Aorta (tissue), 5 donors: ENCODE measurements around the gene CSF3R. TPM values are rescaled to one million over a fixed set of nuclear protein-coding genes. Genes with fewer than 3 reads are reported as not detected.

Experiments used
- ATAC-seq: fragments of 200-7000 bp; cut with Tn5 transposase; one replicate; pipeline ENCODE4 v1.9.1; 2022; ENCODE audit warnings: moderate library complexity; ENCODE audit not compliant: low FRiP score
- DNase-seq, 2 donors: peaks; one replicate each; pipeline ENCODE4 v3.0.0-alpha.2; 2020
- H3K27ac ChIP-seq, 2 donors: one replicate each; pipeline ENCODE4 v1.5.1; 2013; ENCODE audit warnings: low read length in 2 of 2, mild to moderate bottlenecking in 2 of 2, moderate library complexity in 2 of 2, control low read depth in 1 of 2, inconsistent platforms in 1 of 2, low read depth in 1 of 2
- H3K27me3 ChIP-seq, 2 donors: one replicate each; pipeline ENCODE4 v1.6.1; 2013; ENCODE audit warnings: control low read depth in 1 of 2, low read length in 1 of 2, mild to moderate bottlenecking in 1 of 2, moderate library complexity in 1 of 2; ENCODE audit not compliant: insufficient read depth in 2 of 2, control insufficient read depth in 1 of 2
- H3K36me3 ChIP-seq, 2 donors: one replicate each; pipeline ENCODE4 v1.6.1; 2013; ENCODE audit warnings: control low read depth in 1 of 2, low read length in 1 of 2, mild to moderate bottlenecking in 1 of 2; ENCODE audit not compliant: insufficient read depth in 2 of 2, control insufficient read depth in 1 of 2
- H3K4me1 ChIP-seq, 2 donors: one replicate each; pipeline ENCODE4 v1.6.1; 2013; ENCODE audit warnings: low read length in 2 of 2, control low read depth in 1 of 2, mild to moderate bottlenecking in 1 of 2, moderate library complexity in 1 of 2; ENCODE audit not compliant: insufficient read depth in 2 of 2, control insufficient read depth in 1 of 2
- H3K4me3 ChIP-seq, 2 donors: one replicate each; pipeline ENCODE4 v1.5.1; 2013; ENCODE audit warnings: low read length in 2 of 2, control low read depth in 1 of 2, mild to moderate bottlenecking in 1 of 2
- H3K9me3 ChIP-seq: one replicate; pipeline ENCODE4 v1.6.1; 2013; ENCODE audit warnings: mild to moderate bottlenecking, low read length; ENCODE audit not compliant: control insufficient read depth
- WGBS, 2 donors: extraction: QIAGEN DNeasy Blood & Tissue Kit; methylation state at CpG; one replicate each; pipeline ENCODE4 v1.1.7; 2013; 5-methylcytosine and 5-hydroxymethylcytosine counted together
- intact Hi-C, 2 donors: fragments of 100-400 bp; cut with DNase I; formaldehyde crosslinking; loops; one replicate each; pipeline versions ENCODE4 v1.14.2 to v1.15.0; 2022
- polyA plus RNA-seq, 2 donors: library from polyadenylated mRNA; stranded (reverse); fragments of 200-250 nt; gene quantifications; one replicate each; pipeline ENCODE4 v1.2.3, GENCODE V29; 2013
- total RNA-seq, 2 donors: library from RNA; stranded (reverse); fragmentation: NEBNext Ultra II Directional; extraction: Animal tissue kit (Norgen Biotek cat#: 25700); gene quantifications; one replicate each; pipeline ENCODE4 v1.2.1, GENCODE V29; 2021
- donor health status: healthy with polysubstance abuse.
- donor health status: Bipolar disorder and iron deficiency.
- donor health status: DM: no; HTN: no; CAD: no.
- donor health status: DM: no; HTN: no; CAD: no.
- donor health status: DM: yes; HTN: yes; CAD: no.

The CSF3R gene
- total and polyA plus RNA-seq, 4 donors, result 2.1 to 34.7 (median 16.2) TPM

GRCh38 chr1:36469163-36469562, 13.6 kb downstream of the CSF3R start:
- H3K4me3 ChIP-seq, result no peak overlapping the region
- no peaks in the 10 kb centered on the region for H3K36me3 ChIP-seq
- H3K4me1 ChIP-seq, result no peaks in the 10 kb centered on the region
- DNase-seq, result no peak
- H3K27me3 ChIP-seq, result no peaks in the 10 kb centered on the region
- intact Hi-C loops, result loop anchor here in 1 of 2 donors (10.0 kb wide), 1 partner anchor 1336 kb away; the partner anchor contains the start of genes C1orf122 and YRDC
- no peak overlapping the region for H3K27ac ChIP-seq
- no peak for ATAC-seq
- no peaks in the 10 kb centered on the region for H3K9me3 ChIP-seq
- WGBS, 2 donors, result 85 to 90% methylated on average over 2 of the region's 2 CpGs

- H3K9me3 ChIP-seq, result no peaks in the 10 kb centered on the region
- no peak for DNase-seq
- intact Hi-C loops, result loop anchor here in 1 of 2 donors (10.0 kb wide), 1 partner anchor 1337 kb away; the partner anchor contains the start of genes C1orf122 and YRDC
- H3K36me3 ChIP-seq, result no peaks in the 10 kb centered on the region
- no peak overlapping the region for H3K4me3 ChIP-seq
- no peaks in the 10 kb centered on the region for H3K4me1 ChIP-seq
- no peak for ATAC-seq
- H3K27ac ChIP-seq, result no peak overlapping the region
- H3K27me3 ChIP-seq, result no peaks in the 10 kb centered on the region
- WGBS, 2 donors, result 84 to 89% methylated on average over 10 of the region's 10 CpGs
Measured at GRCh38 chr1:36467700-36468455, 14.8 kb downstream of the CSF3R start.

GRCh38 chr1:36467027-36467410, 15.7 kb downstream of the CSF3R start:
- DNase-seq, result no peak
- 93 to 94% methylated on average over 4 of the region's 4 CpGs for WGBS, 2 donors
- Histone ChIP-seq H3K36me3 (no peaks in the 10 kb centered on the region), H3K27me3 (no peaks in the 10 kb centered on the region), H3K4me1 (no peaks in the 10 kb centered on the region), H3K27ac (no peak overlapping the region), H3K9me3 (no peaks in the 10 kb centered on the region), H3K4me3 (no peak overlapping the region)
- ATAC-seq, result no peak
- intact Hi-C loops, result loop anchor here in 1 of 2 donors (10.0 kb wide), 1 partner anchor 1338 kb away; the partner anchor contains the start of genes C1orf122 and YRDC

GRCh38 chr1:36466370-36467026, 16.2 kb downstream of the CSF3R start:
- Histone ChIP-seq H3K4me1 (no peaks in the 10 kb centered on the region), H3K9me3 (no peaks in the 10 kb centered on the region), H3K27ac (no peak overlapping the region), H3K4me3 (no peak overlapping the region), H3K27me3 (no peaks in the 10 kb centered on the region), H3K36me3 (no peaks in the 10 kb centered on the region)
- intact Hi-C loops, result loop anchor here in 1 of 2 donors (10.0 kb wide), 1 partner anchor 1338 kb away; the partner anchor contains the start of genes C1orf122 and YRDC
- WGBS, 2 donors, result 89% methylated on average over 11 to 12 of the region's 12 CpGs
- ATAC-seq (no peak), DNase-seq (no peak)

GRCh38 chr1:36465731-36466369, 16.9 kb downstream of the CSF3R start:
- intact Hi-C loops, result loop anchor here in 1 of 2 donors (10.0 kb wide), 1 partner anchor 1339 kb away; the partner anchor contains the start of genes C1orf122 and YRDC
- no peak overlapping the region for H3K4me3 ChIP-seq
- no peak overlapping the region for H3K27ac ChIP-seq
- WGBS, 2 donors, result 51 to 68% methylated on average over 4 of the region's 4 CpGs
- DNase-seq, result no peak
- ATAC-seq, result no peak
- H3K36me3 ChIP-seq, result peaks cover 0 to 3% of the 10 kb centered on the region in 2 donors
- H3K27me3 ChIP-seq, result no peaks in the 10 kb centered on the region
- no peaks in the 10 kb centered on the region for H3K9me3 ChIP-seq
- H3K4me1 ChIP-seq, result no peaks in the 10 kb centered on the region

- 29 to 32% methylated on average over 13 of the region's 13 CpGs for WGBS, 2 donors
Measured at GRCh38 chr1:36464605-36465393, 17.9 kb downstream of the CSF3R start.

GRCh38 chr1:36463803-36464604, 18.7 kb downstream of the CSF3R start, which contains the start of gene MRPS15:
Gene MRPS15 (minus strand): TSS chr1:36464384. CDS start chr1:36464275, 109 bp downstream.
- Histone ChIP-seq H3K36me3 (peaks cover 0 to 8% of the 10 kb centered on the region in 2 donors), H3K27ac (peak within 1 kb of the TSS; percentile 62 to 75), H3K4me1 (no peaks in the 10 kb centered on the region), H3K27me3 (no peaks in the 10 kb centered on the region), H3K9me3 (no peaks in the 10 kb centered on the region), H3K4me3 (peak within 1 kb of the TSS; percentile 61 to 90)
- DNase-seq (peak; percentile 98 to 99), ATAC-seq (peak; percentile 97)
- intact Hi-C loops, result loop anchor here in 1 of 2 donors (10.0 kb wide), 1 partner anchor 1341 kb away; the partner anchor contains the start of genes C1orf122 and YRDC
- 0% methylated on average over 61 to 65 of the region's 65 CpGs for WGBS, 2 donors

More at GRCh38 chr1:36464605-36465393, 17.9 kb downstream of the CSF3R start:
- ATAC-seq (peak; percentile 73), DNase-seq (no peak)
- Histone ChIP-seq H3K27me3 (no peaks in the 10 kb centered on the region), H3K9me3 (no peaks in the 10 kb centered on the region), H3K4me1 (no peaks in the 10 kb centered on the region), H3K4me3 (peak overlapping the region; percentile 38 to 61), H3K36me3 (peaks cover 0 to 8% of the 10 kb centered on the region in 2 donors), H3K27ac (peak overlapping the region; percentile 62 to 75)
- intact Hi-C loops, result loop anchor here in 1 of 2 donors (10.0 kb wide), 1 partner anchor 1340 kb away; the partner anchor contains the start of genes C1orf122 and YRDC
